ENCODE data around the gene FNDC3B.

FNDC3B gene

GRCh38 chr3:172333042-172333377, 293.6 kb downstream of the FNDC3B start:
- Histone ChIP-seq H3K27ac (ENCODE audit: extremely low read depth, low read depth, low read length) (no peak overlapping the region), H3K4me3 (ENCODE audit: low read depth, low read length) (no peak overlapping the region), H3K36me3 (ENCODE audit: control insufficient read depth in 2 of 2, insufficient read depth in 1 of 2, low read length in 2 of 2) (peaks cover 0 to 55% of the 10 kb centered on the region in 2 experiments; a peak in 2 of 3 replicates), H3K9me3 (ENCODE audit: control insufficient read depth, insufficient read depth, low read depth, low read length) (no peaks in the 10 kb centered on the region), H3K4me1 (ENCODE audit: control insufficient read depth, insufficient read depth, low read length) (no peaks in the 10 kb centered on the region)
- ChIA-PET CTCF (interaction anchor here (0.6 to 2.9 kb wide), 26 partner anchors 9 to 718 kb away, joined by 3 to 30 read pairs (median 5); no protein-coding TSS in a partner anchor), POLR2A (interaction anchor here (0.6 kb wide), 1 partner anchor 21 kb away, joined by 6 read pairs; no protein-coding TSS in a partner anchor)
- TF ChIP-seq, protein P1, sequence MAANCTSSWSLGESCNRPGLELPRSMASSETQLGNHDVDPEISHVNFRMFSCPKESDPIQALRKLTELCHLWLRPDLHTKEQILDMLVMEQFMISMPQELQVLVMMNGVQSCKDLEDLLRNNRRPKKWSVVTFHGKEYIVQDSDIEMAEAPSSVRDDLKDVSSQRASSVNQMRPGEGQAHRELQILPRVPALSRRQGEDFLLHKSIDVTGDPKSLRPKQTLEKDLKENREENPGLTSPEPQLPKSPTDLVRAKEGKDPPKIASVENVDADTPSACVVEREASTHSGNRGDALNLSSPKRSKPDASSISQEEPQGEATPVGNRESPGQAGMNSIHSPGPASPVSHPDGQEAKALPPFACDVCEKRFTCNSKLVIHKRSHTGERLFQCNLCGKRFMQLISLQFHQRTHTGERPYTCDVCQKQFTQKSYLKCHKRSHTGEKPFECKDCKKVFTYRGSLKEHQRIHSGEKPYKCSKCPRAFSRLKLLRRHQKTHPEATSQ (tag by site-specific recombination; IDR thresholded peaks at IDR 0.05), result no peak
- TF ChIP-seq KLF7 (tag by site-specific recombination; IDR thresholded peaks at IDR 0.05; ENCODE audit: borderline replicate concordance) (no peak), ZNF623 (tag by site-specific recombination; IDR thresholded peaks at IDR 0.05) (no peak), ZSCAN4 (tag by site-specific recombination; IDR thresholded peaks at IDR 0.05) (no peak), ZNF221 (tag by site-specific recombination; IDR thresholded peaks at IDR 0.05; ENCODE audit: borderline replicate concordance) (no peak), ZNF529 (tag by site-specific recombination; IDR thresholded peaks at IDR 0.05; ENCODE audit: insufficient replicate concordance) (no peak), ZNF10 (tag by site-specific recombination; IDR thresholded peaks at IDR 0.05) (no peak)

GRCh38 chr3:172333692-172334457, 294.5 kb downstream of the FNDC3B start:
- Histone ChIP-seq H3K4me3 (ENCODE audit: low read depth, low read length) (no peak overlapping the region), H3K36me3 (ENCODE audit: control insufficient read depth in 2 of 2, insufficient read depth in 1 of 2, low read length in 2 of 2) (peaks cover 0 to 49% of the 10 kb centered on the region in 2 experiments; a peak in 2 of 3 replicates), H3K9me3 (ENCODE audit: control insufficient read depth, insufficient read depth, low read depth, low read length) (no peaks in the 10 kb centered on the region), H3K27ac (ENCODE audit: extremely low read depth, low read depth, low read length) (no peak overlapping the region), H3K4me1 (ENCODE audit: control insufficient read depth, insufficient read depth, low read length) (no peaks in the 10 kb centered on the region)
- TF ChIP-seq YY2 (tag by site-specific recombination; IDR thresholded peaks at IDR 0.05) (no peak), ZNF561 (tag by site-specific recombination; IDR thresholded peaks at IDR 0.05; ENCODE audit: borderline replicate concordance) (no peak), ZNF157 (tag by site-specific recombination; IDR thresholded peaks at IDR 0.05) (no peak), KLF10 (tag by site-specific recombination; IDR thresholded peaks at IDR 0.05) (no peak)
- TF ChIP-seq, protein P2, sequence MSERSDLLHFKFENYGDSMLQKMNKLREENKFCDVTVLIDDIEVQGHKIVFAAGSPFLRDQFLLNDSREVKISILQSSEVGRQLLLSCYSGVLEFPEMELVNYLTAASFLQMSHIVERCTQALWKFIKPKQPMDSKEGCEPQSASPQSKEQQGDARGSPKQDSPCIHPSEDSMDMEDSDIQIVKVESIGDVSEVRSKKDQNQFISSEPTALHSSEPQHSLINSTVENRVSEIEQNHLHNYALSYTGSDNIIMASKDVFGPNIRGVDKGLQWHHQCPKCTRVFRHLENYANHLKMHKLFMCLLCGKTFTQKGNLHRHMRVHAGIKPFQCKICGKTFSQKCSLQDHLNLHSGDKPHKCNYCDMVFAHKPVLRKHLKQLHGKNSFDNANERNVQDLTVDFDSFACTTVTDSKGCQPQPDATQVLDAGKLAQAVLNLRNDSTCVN (tag by site-specific recombination; optimal IDR thresholded peaks at IDR 0.05), result no peak
- TF ChIP-seq, protein P3, sequence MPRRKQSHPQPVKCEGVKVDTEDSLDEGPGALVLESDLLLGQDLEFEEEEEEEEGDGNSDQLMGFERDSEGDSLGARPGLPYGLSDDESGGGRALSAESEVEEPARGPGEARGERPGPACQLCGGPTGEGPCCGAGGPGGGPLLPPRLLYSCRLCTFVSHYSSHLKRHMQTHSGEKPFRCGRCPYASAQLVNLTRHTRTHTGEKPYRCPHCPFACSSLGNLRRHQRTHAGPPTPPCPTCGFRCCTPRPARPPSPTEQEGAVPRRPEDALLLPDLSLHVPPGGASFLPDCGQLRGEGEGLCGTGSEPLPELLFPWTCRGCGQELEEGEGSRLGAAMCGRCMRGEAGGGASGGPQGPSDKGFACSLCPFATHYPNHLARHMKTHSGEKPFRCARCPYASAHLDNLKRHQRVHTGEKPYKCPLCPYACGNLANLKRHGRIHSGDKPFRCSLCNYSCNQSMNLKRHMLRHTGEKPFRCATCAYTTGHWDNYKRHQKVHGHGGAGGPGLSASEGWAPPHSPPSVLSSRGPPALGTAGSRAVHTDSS (tag by site-specific recombination; IDR thresholded peaks at IDR 0.05), result no peak
- CTCF ChIA-PET, result interaction anchor here (0.6 to 1.8 kb wide), 6 partner anchors 13 to 1225 kb away, joined by 3 to 8 read pairs (median 3); no protein-coding TSS in a partner anchor
- POLR2A ChIA-PET, result interaction anchor here (0.6 kb wide), 1 partner anchor 21 kb away, joined by 6 read pairs; no protein-coding TSS in a partner anchor

DNA sequence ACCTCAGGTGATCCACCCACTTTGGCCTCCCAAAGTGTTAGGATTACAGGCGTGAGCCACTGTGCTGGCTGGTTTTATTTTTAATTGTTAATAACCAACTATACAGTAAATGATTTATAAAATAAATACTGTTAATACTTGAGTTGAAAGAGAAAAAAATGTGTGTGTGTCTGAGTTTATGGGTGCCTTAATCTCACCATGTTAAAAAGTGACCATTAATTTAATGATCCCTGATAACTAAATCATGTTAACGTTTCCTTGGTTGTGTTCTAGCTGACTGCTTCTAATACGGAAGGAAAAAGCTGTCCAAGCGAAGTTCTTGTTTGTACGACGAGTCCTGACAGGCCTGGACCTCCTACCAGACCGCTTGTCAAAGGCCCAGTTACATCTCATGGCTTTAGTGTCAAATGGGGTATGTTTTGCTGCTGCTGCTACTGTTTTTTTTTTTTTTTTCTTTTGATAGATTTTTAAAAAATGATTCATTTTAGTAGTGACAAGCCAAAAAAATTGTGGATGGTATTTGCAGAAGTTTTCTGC, 295.4 kb downstream of the FNDC3B start:
- H3K4me1 ChIP-seq (ENCODE audit: control insufficient read depth, insufficient read depth, low read length), result no peaks in the 10 kb centered on the region
- H3K9me3 ChIP-seq (ENCODE audit: control insufficient read depth, insufficient read depth, low read depth, low read length), result no peaks in the 10 kb centered on the region
- CTCF ChIA-PET, result interaction anchor here (0.6 to 0.7 kb wide), 3 partner anchors 18 to 572 kb away, joined by 3 read pairs; no protein-coding TSS in a partner anchor
- no peak overlapping the region for H3K27ac ChIP-seq (ENCODE audit: extremely low read depth, low read depth, low read length)
- H3K4me3 ChIP-seq (ENCODE audit: low read depth, low read length), result no peak overlapping the region
- POLR2A ChIA-PET, result no interaction called here
- peaks cover 0 to 41% of the 10 kb centered on the region in 2 experiments; a peak in 2 of 3 replicates for H3K36me3 ChIP-seq (ENCODE audit: control insufficient read depth in 2 of 2, insufficient read depth in 1 of 2, low read length in 2 of 2)
- no peak for TF ChIP-seq MEIS1 (CRISPR knock-in tag; IDR thresholded peaks at IDR 0.05; ENCODE audit: borderline replicate concordance)
- TF ChIP-seq SCRT2 (tag by site-specific recombination; IDR thresholded peaks at IDR 0.05), result no peak
- no peak for TF ChIP-seq PATZ1 (tag by site-specific recombination; IDR thresholded peaks at IDR 0.05)
- TF ChIP-seq, protein P1 (tag by site-specific recombination; IDR thresholded peaks at IDR 0.05), result no peak
- no peak for TF ChIP-seq ZBTB7A (tag by site-specific recombination; IDR thresholded peaks at IDR 0.05; ENCODE audit: low read depth)
- TF ChIP-seq ZNF398 (tag by site-specific recombination; IDR thresholded peaks at IDR 0.05), result no peak
